Measurements from ENCODE around the gene HPF1. TPM values are rescaled to one million over a fixed set of nuclear protein-coding genes. Genes with fewer than 3 reads are reported as not detected.
"Not testable (repeated sequence)": the region's sequence is repeated elsewhere in the genome, so short reads cannot be mapped to it uniquely, and the experiment has no call there.

The HPF1 gene
- total RNA-seq, 1 donor from 2014 or later: 13.0 TPM

GRCh38 chr4:169774466-169775445 is 17.0 kb upstream of the HPF1 start:
- Histone ChIP-seq H3K9me3 (ENCODE audit: control insufficient read depth in 3 of 3, low read length in 3 of 3) (no peaks in the 10 kb centered on the region), H3K27me3 (ENCODE audit: control insufficient read depth in 3 of 3, insufficient read depth in 3 of 3, low read length in 3 of 3) (peaks cover 12 to 18% (median 15%) of the 10 kb centered on the region in 3 donors), H3K9ac (ENCODE audit: low read depth in 1 of 3, low read length in 3 of 3) (no peak overlapping the region), H3K4me3 (ENCODE audit: low read length in 3 of 3) (peak overlapping the region; percentile 13 to 40 (median 20)), H3K4me1 (ENCODE audit: control insufficient read depth in 3 of 3, insufficient read depth in 3 of 3, low read length in 3 of 3) (peaks cover 0 to 5% (median 0%) of the 10 kb centered on the region in 3 donors), H3K36me3 (ENCODE audit: control insufficient read depth in 3 of 3, insufficient read depth in 3 of 3, low read length in 3 of 3) (no peaks in the 10 kb centered on the region), H3K27ac (ENCODE audit: low read depth, low read length) (no peak overlapping the region)

GRCh38 chr4:169773889-169774288 is 16.1 kb upstream of the HPF1 start:
- Histone ChIP-seq H3K9me3 (ENCODE audit: control insufficient read depth in 3 of 3, low read length in 3 of 3) (no peaks in the 10 kb centered on the region), H3K36me3 (ENCODE audit: control insufficient read depth in 3 of 3, insufficient read depth in 3 of 3, low read length in 3 of 3) (no peaks in the 10 kb centered on the region), H3K27me3 (ENCODE audit: control insufficient read depth in 3 of 3, insufficient read depth in 3 of 3, low read length in 3 of 3) (peaks cover 12 to 18% (median 15%) of the 10 kb centered on the region in 3 donors), H3K27ac (ENCODE audit: low read depth, low read length) (no peak overlapping the region), H3K4me3 (ENCODE audit: low read length in 3 of 3) (no peak overlapping the region), H3K9ac (ENCODE audit: low read depth in 1 of 3, low read length in 3 of 3) (no peak overlapping the region), H3K4me1 (ENCODE audit: control insufficient read depth in 3 of 3, insufficient read depth in 3 of 3, low read length in 3 of 3) (peaks cover 0 to 5% (median 0%) of the 10 kb centered on the region in 3 donors)

DNA sequence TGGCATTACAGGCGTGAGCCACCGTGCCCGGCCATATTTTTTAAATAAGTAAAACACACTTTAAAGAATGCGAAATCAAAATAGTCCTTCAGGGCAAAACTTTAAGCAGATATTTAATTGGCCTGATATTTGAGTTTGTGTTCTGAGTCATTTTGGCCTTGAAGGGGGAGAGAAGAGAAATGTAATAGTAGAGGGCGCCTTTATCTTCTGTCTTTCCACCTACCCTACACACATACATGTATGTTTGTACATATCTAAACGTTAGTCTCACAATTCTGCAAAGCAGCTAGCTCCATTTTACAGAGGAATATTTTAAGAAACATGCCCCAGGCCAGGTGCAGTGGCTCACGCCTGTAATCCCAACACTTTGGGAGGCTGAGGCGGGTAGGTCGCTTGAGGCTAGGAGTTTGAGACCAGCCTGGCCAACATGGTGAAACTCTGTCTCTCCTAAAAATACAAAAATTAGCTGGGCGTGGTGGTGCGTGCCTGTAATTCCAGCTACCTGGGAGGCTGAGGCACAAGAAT is 13.9 kb upstream of the HPF1 start:
- H3K4me3 ChIP-seq (ENCODE audit: low read length in 3 of 3); H3K9me3 ChIP-seq (ENCODE audit: control insufficient read depth in 3 of 3, low read length in 3 of 3); H3K9ac ChIP-seq (ENCODE audit: low read depth in 1 of 3, low read length in 3 of 3); H3K4me1 ChIP-seq (ENCODE audit: control insufficient read depth in 3 of 3, insufficient read depth in 3 of 3, low read length in 3 of 3); H3K36me3 ChIP-seq (ENCODE audit: control insufficient read depth in 3 of 3, insufficient read depth in 3 of 3, low read length in 3 of 3); H3K27ac ChIP-seq (ENCODE audit: low read depth, low read length): not testable (repeated sequence)
- peaks cover 10 to 18% (median 15%) of the 10 kb centered on the region in 3 donors for H3K27me3 ChIP-seq (ENCODE audit: control insufficient read depth in 3 of 3, insufficient read depth in 3 of 3, low read length in 3 of 3)

DNA sequence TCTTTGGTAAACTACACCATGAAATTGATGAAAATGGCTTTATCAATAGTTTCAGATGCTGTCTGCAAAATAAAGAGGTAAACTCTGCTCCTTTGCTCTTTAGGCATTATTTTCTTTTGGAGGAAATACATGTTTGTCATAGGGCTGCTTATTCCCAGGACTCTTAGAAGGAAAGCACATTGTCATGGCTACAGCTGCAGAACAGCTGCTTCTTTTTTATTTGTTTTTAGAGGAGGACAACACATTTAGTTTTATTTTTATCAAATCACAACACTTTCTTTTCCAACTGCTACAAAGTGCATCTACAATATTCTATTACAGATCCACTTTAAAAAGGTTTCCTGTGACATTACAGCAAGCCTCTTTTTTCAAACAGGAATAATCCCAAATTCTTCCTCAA is 12.7 kb upstream of the HPF1 start:
- no peak overlapping the region for H3K9ac ChIP-seq (ENCODE audit: low read depth in 1 of 3, low read length in 3 of 3)
- no peak overlapping the region for H3K4me3 ChIP-seq (ENCODE audit: low read length in 3 of 3)
- peaks cover 10 to 13% (median 10%) of the 10 kb centered on the region in 3 donors for H3K27me3 ChIP-seq (ENCODE audit: control insufficient read depth in 3 of 3, insufficient read depth in 3 of 3, low read length in 3 of 3)
- H3K36me3 ChIP-seq (ENCODE audit: control insufficient read depth in 3 of 3, insufficient read depth in 3 of 3, low read length in 3 of 3): no peaks in the 10 kb centered on the region
- H3K4me1 ChIP-seq (ENCODE audit: control insufficient read depth in 3 of 3, insufficient read depth in 3 of 3, low read length in 3 of 3): peaks cover 0 to 5% (median 0%) of the 10 kb centered on the region in 3 donors
- H3K9me3 ChIP-seq (ENCODE audit: control insufficient read depth in 3 of 3, low read length in 3 of 3): no peaks in the 10 kb centered on the region
- H3K27ac ChIP-seq (ENCODE audit: low read depth, low read length): no peak overlapping the region

DNA sequence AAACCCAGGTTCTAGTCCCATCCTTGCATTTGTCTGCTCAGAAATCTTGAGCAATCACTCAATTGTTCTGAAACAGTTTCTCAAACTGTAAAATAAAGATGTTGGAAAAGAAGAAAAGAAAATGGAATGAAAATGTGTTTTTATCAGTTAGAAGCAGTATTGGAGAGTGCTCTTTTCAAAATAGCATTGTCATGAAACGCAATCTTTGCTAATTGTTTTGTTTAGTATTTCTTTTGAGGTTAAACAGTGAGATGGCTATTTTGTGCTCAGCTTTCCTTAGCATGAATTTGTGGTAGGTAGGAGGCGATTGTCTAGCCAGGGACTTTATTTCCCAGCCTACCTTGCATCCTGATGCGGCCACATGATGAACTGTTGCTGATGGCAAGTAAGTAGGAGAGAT is 10.6 kb upstream of the HPF1 start:
- Histone ChIP-seq H3K27me3 (ENCODE audit: control insufficient read depth in 3 of 3, insufficient read depth in 3 of 3, low read length in 3 of 3) (no peaks in the 10 kb centered on the region), H3K36me3 (ENCODE audit: control insufficient read depth in 3 of 3, insufficient read depth in 3 of 3, low read length in 3 of 3) (no peaks in the 10 kb centered on the region), H3K27ac (ENCODE audit: low read depth, low read length) (no peak overlapping the region), H3K9ac (ENCODE audit: low read depth in 1 of 3, low read length in 3 of 3) (no peak overlapping the region), H3K4me3 (ENCODE audit: low read length in 3 of 3) (no peak overlapping the region), H3K9me3 (ENCODE audit: control insufficient read depth in 3 of 3, low read length in 3 of 3) (no peaks in the 10 kb centered on the region), H3K4me1 (ENCODE audit: control insufficient read depth in 3 of 3, insufficient read depth in 3 of 3, low read length in 3 of 3) (no peaks in the 10 kb centered on the region)

- Histone ChIP-seq H3K9me3 (ENCODE audit: control insufficient read depth in 3 of 3, low read length in 3 of 3) (no peaks in the 10 kb centered on the region), H3K9ac (ENCODE audit: low read depth in 1 of 3, low read length in 3 of 3) (no peak overlapping the region), H3K27me3 (ENCODE audit: control insufficient read depth in 3 of 3, insufficient read depth in 3 of 3, low read length in 3 of 3) (no peaks in the 10 kb centered on the region), H3K27ac (ENCODE audit: low read depth, low read length) (no peak overlapping the region), H3K4me3 (ENCODE audit: low read length in 3 of 3) (no peak overlapping the region), H3K4me1 (ENCODE audit: control insufficient read depth in 3 of 3, insufficient read depth in 3 of 3, low read length in 3 of 3) (no peaks in the 10 kb centered on the region), H3K36me3 (ENCODE audit: control insufficient read depth in 3 of 3, insufficient read depth in 3 of 3, low read length in 3 of 3) (no peaks in the 10 kb centered on the region)
Observed at GRCh38 chr4:169766741-169767140, 9.0 kb upstream of the HPF1 start.

- Histone ChIP-seq H3K27me3 (ENCODE audit: control insufficient read depth in 3 of 3, insufficient read depth in 3 of 3, low read length in 3 of 3) (no peaks in the 10 kb centered on the region), H3K4me1 (ENCODE audit: control insufficient read depth in 3 of 3, insufficient read depth in 3 of 3, low read length in 3 of 3) (no peaks in the 10 kb centered on the region), H3K9ac (ENCODE audit: low read depth in 1 of 3, low read length in 3 of 3) (no peak overlapping the region), H3K4me3 (ENCODE audit: low read length in 3 of 3) (no peak overlapping the region), H3K9me3 (ENCODE audit: control insufficient read depth in 3 of 3, low read length in 3 of 3) (no peaks in the 10 kb centered on the region), H3K36me3 (ENCODE audit: control insufficient read depth in 3 of 3, insufficient read depth in 3 of 3, low read length in 3 of 3) (no peaks in the 10 kb centered on the region), H3K27ac (ENCODE audit: low read depth, low read length) (no peak overlapping the region)
Observed at GRCh38 chr4:169765835-169766234, 8.1 kb upstream of the HPF1 start.

- Histone ChIP-seq H3K4me1 (ENCODE audit: control insufficient read depth in 3 of 3, insufficient read depth in 3 of 3, low read length in 3 of 3) (peaks cover 5 to 6% (median 5%) of the 10 kb centered on the region in 3 donors), H3K27ac (ENCODE audit: low read depth, low read length) (no peak overlapping the region), H3K36me3 (ENCODE audit: control insufficient read depth in 3 of 3, insufficient read depth in 3 of 3, low read length in 3 of 3) (no peaks in the 10 kb centered on the region), H3K9ac (ENCODE audit: low read depth in 1 of 3, low read length in 3 of 3) (no peak overlapping the region), H3K27me3 (ENCODE audit: control insufficient read depth in 3 of 3, insufficient read depth in 3 of 3, low read length in 3 of 3) (no peaks in the 10 kb centered on the region), H3K4me3 (ENCODE audit: low read length in 3 of 3) (no peak overlapping the region), H3K9me3 (ENCODE audit: control insufficient read depth in 3 of 3, low read length in 3 of 3) (no peaks in the 10 kb centered on the region)
Observed at GRCh38 chr4:169761846-169762245, 4.1 kb upstream of the HPF1 start.

GRCh38 chr4:169758401-169758962 is 738 bp upstream of the HPF1 start:
- H3K27ac ChIP-seq (ENCODE audit: low read depth, low read length): no peak overlapping the region
- H3K27me3 ChIP-seq (ENCODE audit: control insufficient read depth in 3 of 3, insufficient read depth in 3 of 3, low read length in 3 of 3): no peaks in the 10 kb centered on the region
- H3K9ac ChIP-seq (ENCODE audit: low read depth in 1 of 3, low read length in 3 of 3): no peak overlapping the region
- H3K36me3 ChIP-seq (ENCODE audit: control insufficient read depth in 3 of 3, insufficient read depth in 3 of 3, low read length in 3 of 3): peaks cover 0 to under 1% (median 0%) of the 10 kb centered on the region in 3 donors
- H3K9me3 ChIP-seq (ENCODE audit: control insufficient read depth in 3 of 3, low read length in 3 of 3): no peaks in the 10 kb centered on the region
- peak overlapping the region; percentile 12 to 92 (median 79) for H3K4me3 ChIP-seq (ENCODE audit: low read length in 3 of 3)
- peaks cover 12 to 15% (median 15%) of the 10 kb centered on the region in 3 donors for H3K4me1 ChIP-seq (ENCODE audit: control insufficient read depth in 3 of 3, insufficient read depth in 3 of 3, low read length in 3 of 3)

Measured in skeletal muscle tissue (tissue), 4 donors.